H9 (cell line): Measurements from ENCODE around the gene MAML3. TPM values are rescaled to one million over a fixed set of nuclear protein-coding genes. Genes with fewer than 3 reads are reported as not detected.

Experiments
- DNase-seq: peaks from one replicate; pipeline ENCODE4 v3.0.0-alpha.2; 2017
- H2AFZ ChIP-seq: one replicate; pipeline ENCODE4 v1.6.1; 2013; ENCODE audit warnings: mild to moderate bottlenecking, low read length, control low read depth, moderate library complexity
- H2AK5ac ChIP-seq: 2 replicates; pipeline ENCODE4 v1.6.1; 2013; ENCODE audit warnings: low read length, control low read depth, mixed read lengths; ENCODE audit not compliant: insufficient read length
- H2BK120ac ChIP-seq: one replicate; pipeline ENCODE4 v1.6.1; 2013; ENCODE audit warnings: low read depth, mild to moderate bottlenecking, low read length, control low read depth, inconsistent platforms; ENCODE audit not compliant: poor library complexity, severe bottlenecking
- H2BK12ac ChIP-seq: 2 replicates; pipeline ENCODE4 v1.6.1; 2013; ENCODE audit warnings: low read length, control low read depth, mixed read lengths, low read depth; ENCODE audit not compliant: insufficient read length
- H2BK15ac ChIP-seq: 2 replicates; pipeline ENCODE4 v1.6.1; 2013; ENCODE audit warnings: low read depth, low read length, control low read depth
- H2BK20ac ChIP-seq: one replicate; pipeline ENCODE4 v1.6.1; 2013; ENCODE audit warnings: low read depth, mild to moderate bottlenecking, low read length, control low read depth, inconsistent platforms; ENCODE audit not compliant: poor library complexity, severe bottlenecking
- H2BK5ac ChIP-seq: 2 replicates; pipeline ENCODE4 v1.6.1; 2013; ENCODE audit warnings: low read length, control low read depth, mixed read lengths; ENCODE audit not compliant: insufficient read length
- H3K14ac ChIP-seq: 2 replicates; pipeline ENCODE4 v1.6.1; 2013; ENCODE audit warnings: low read length, control low read depth; ENCODE audit not compliant: insufficient read depth
- H3K18ac ChIP-seq: 2 replicates; pipeline ENCODE4 v1.6.1; 2013; ENCODE audit warnings: low read depth, mild to moderate bottlenecking, mixed read lengths, low read length, control low read depth; ENCODE audit not compliant: insufficient read length
- H3K23ac ChIP-seq: 2 replicates; pipeline ENCODE4 v1.6.1; 2013; ENCODE audit warnings: low read length, control low read depth, mixed read lengths, low read depth; ENCODE audit not compliant: insufficient read length
- H3K23me2 ChIP-seq: 2 replicates; pipeline ENCODE4 v1.6.1; 2013; ENCODE audit warnings: low read depth, mild to moderate bottlenecking, mixed read lengths, low read length, control low read depth; ENCODE audit not compliant: insufficient read length, poor library complexity, severe bottlenecking
- H3K27ac ChIP-seq: 2 replicates; pipeline ENCODE4 v1.5.1; 2013; ENCODE audit warnings: low read length, control low read depth, mixed read lengths, low read depth; ENCODE audit not compliant: insufficient read length
- H3K27me3 ChIP-seq: 2 replicates; pipeline ENCODE4 v1.6.1; 2013; ENCODE audit warnings: low read length, control low read depth, inconsistent platforms; ENCODE audit not compliant: insufficient read depth
- H3K4ac ChIP-seq: 2 replicates; pipeline ENCODE4 v1.6.1; 2013; ENCODE audit warnings: low read depth, mild to moderate bottlenecking, control low read depth, inconsistent platforms, low read length, moderate library complexity
- H3K4me1 ChIP-seq: 2 replicates; pipeline ENCODE4 v1.6.1; 2013; ENCODE audit warnings: low read length, control low read depth, inconsistent platforms; ENCODE audit not compliant: insufficient read depth
- H3K4me2 ChIP-seq: 2 replicates; pipeline ENCODE4 v1.6.1; 2013; ENCODE audit warnings: low read length, control low read depth, mixed read lengths; ENCODE audit not compliant: insufficient read length, insufficient read depth
- H3K56ac ChIP-seq: 2 replicates; pipeline ENCODE4 v1.6.1; 2013; ENCODE audit warnings: low read depth, mild to moderate bottlenecking, mixed read lengths, low read length, control low read depth; ENCODE audit not compliant: insufficient read length
- H3K79me1 ChIP-seq: 2 replicates; pipeline ENCODE4 v1.6.1; 2013; ENCODE audit warnings: low read depth, mild to moderate bottlenecking, moderate library complexity, low read length, control low read depth, inconsistent platforms; ENCODE audit not compliant: insufficient read depth, poor library complexity, severe bottlenecking
- H3K79me2 ChIP-seq: 2 replicates; pipeline ENCODE4 v1.6.1; 2013; ENCODE audit warnings: low read length, control low read depth, inconsistent platforms; ENCODE audit not compliant: insufficient read depth
- H3K9ac ChIP-seq: 2 replicates; pipeline ENCODE4 v1.6.1; 2013; ENCODE audit warnings: low read length, control low read depth, mixed read lengths; ENCODE audit not compliant: insufficient read length; ENCODE audit errors: extremely low read depth
- H3K9me3 ChIP-seq: one replicate; pipeline ENCODE4 v1.6.1; 2013; ENCODE audit warnings: low read depth, low read length, inconsistent platforms; ENCODE audit not compliant: control insufficient read depth
- H3T11ph ChIP-seq: one replicate; pipeline ENCODE4 v1.6.1; 2013; ENCODE audit warnings: mild to moderate bottlenecking, low read length, control low read depth, inconsistent platforms
- H4K20me1 ChIP-seq: one replicate; pipeline ENCODE4 v1.6.1; 2013; ENCODE audit not compliant: control insufficient read depth, insufficient read length, insufficient read depth
- H4K5ac ChIP-seq: 2 replicates; pipeline ENCODE4 v1.6.1; 2013; ENCODE audit warnings: low read depth, mild to moderate bottlenecking, mixed read lengths, low read length, control low read depth; ENCODE audit not compliant: insufficient read length
- H4K8ac ChIP-seq: replicated peaks from 2 replicates; pipeline ENCODE4 v1.6.1; 2013; ENCODE audit warnings: low read length, control low read depth, mixed read lengths, low read depth; ENCODE audit not compliant: insufficient read length
- H4K91ac ChIP-seq: 2 replicates; pipeline ENCODE4 v1.6.1; 2013; ENCODE audit warnings: low read depth, mild to moderate bottlenecking, moderate library complexity, mixed read lengths, low read length, control low read depth; ENCODE audit not compliant: insufficient read length
- H3K27ac Mint-ChIP-seq, 3 experiments: 2 replicates in 2 of 3; 3 replicates in 1 of 3; pipeline ENCODE4 v1.8.0; 2020 to 2021; ENCODE audit warnings: mixed read lengths in 3 of 3, mild to moderate bottlenecking in 1 of 3, moderate library complexity in 1 of 3
- H3K27me3 Mint-ChIP-seq: 2 replicates; pipeline ENCODE4 v1.8.0; 2021; ENCODE audit warnings: low read depth, mild to moderate bottlenecking, moderate library complexity, mixed read lengths
- H3K36me3 Mint-ChIP-seq, 3 experiments: 2 replicates in 2 of 3; 3 replicates in 1 of 3; pipeline ENCODE4 v1.8.0; 2020 to 2021; ENCODE audit warnings: low read depth in 3 of 3, mixed read lengths in 3 of 3; ENCODE audit not compliant: insufficient read depth in 1 of 3
- H3K4me1 Mint-ChIP-seq, 2 experiments: 2 replicates each; pipeline ENCODE4 v1.8.0; 2020; ENCODE audit warnings: mixed read lengths in 2 of 2
- H3K4me3 Mint-ChIP-seq, 2 experiments: 2 replicates in 1 of 2; 3 replicates in 1 of 2; pipeline ENCODE4 v1.8.0; 2020 to 2021; ENCODE audit warnings: mild to moderate bottlenecking in 2 of 2, mixed read lengths in 2 of 2, moderate library complexity in 1 of 2
- H3K9me3 Mint-ChIP-seq, 2 experiments: 2 replicates in 1 of 2; 3 replicates in 1 of 2; pipeline ENCODE4 v1.8.0; 2020; ENCODE audit warnings: mild to moderate bottlenecking in 2 of 2, mixed read lengths in 2 of 2, moderate library complexity in 1 of 2
- CTCF ChIP-seq: fragments of 200-600 bp; sonication (generic); conservative IDR thresholded peaks from 3 replicates; pipeline ENCODE4 v1.8.0; 2021; ENCODE audit warnings: antibody characterized with exemption, mild to moderate bottlenecking
- total RNA-seq: library from RNA; stranded (reverse); gene quantifications from 2 replicates; pipeline ENCODE4 v1.2.1, GENCODE V29; 2021

Gene MAML3
- total RNA-seq, 1 experiment from 2014 or later: 3.9 TPM

- no peak overlapping the region for H4K91ac ChIP-seq
- H4K5ac ChIP-seq: no peak overlapping the region
- H2BK20ac ChIP-seq: no peak overlapping the region
- no peak overlapping the region for H3K23ac ChIP-seq
- H3K27ac ChIP-seq: no peak overlapping the region
- no peak overlapping the region for H3K27ac Mint-ChIP-seq
- no peak overlapping the region for H3K56ac ChIP-seq
- H3K79me1 ChIP-seq: no peaks in the 10 kb centered on the region
- H3K27me3 Mint-ChIP-seq: no peaks in the 10 kb centered on the region
- H4K8ac ChIP-seq: no peak overlapping the region
- H2BK12ac ChIP-seq: no peak overlapping the region
- peaks cover 22% of the 10 kb centered on the region; the same call in 1 of the 2 replicates for H3K4me1 ChIP-seq
- no peak overlapping the region for H3T11ph ChIP-seq
- H3K4me1 Mint-ChIP-seq: peaks cover 56% of the 10 kb centered on the region in 2 experiments
- H3K36me3 Mint-ChIP-seq: no peaks in the 10 kb centered on the region
- no peaks in the 10 kb centered on the region for H3K23me2 ChIP-seq
- H2BK15ac ChIP-seq: no peak overlapping the region
- no peak for DNase-seq
- no peak overlapping the region for H3K14ac ChIP-seq
- no peak overlapping the region for H3K18ac ChIP-seq
- no peak overlapping the region for H2BK120ac ChIP-seq
- no peak overlapping the region for H3K4me2 ChIP-seq
- no peak overlapping the region for H3K4me3 Mint-ChIP-seq
- H3K9me3 ChIP-seq: no peaks in the 10 kb centered on the region
- H4K20me1 ChIP-seq: no peaks in the 10 kb centered on the region
- H3K79me2 ChIP-seq: no peaks in the 10 kb centered on the region
- H3K4ac ChIP-seq: no peak overlapping the region
- no peaks in the 10 kb centered on the region for H3K9me3 Mint-ChIP-seq
- H3K9ac ChIP-seq: no peak overlapping the region
- no peak for TF ChIP-seq CTCF
- no peak overlapping the region for H2AFZ ChIP-seq
- no peak overlapping the region for H2BK5ac ChIP-seq
- no peak overlapping the region for H2AK5ac ChIP-seq
- H3K27me3 ChIP-seq: no peaks in the 10 kb centered on the region
Measured at GRCh38 chr4:140091305-140091704, 62.7 kb downstream of the MAML3 start.
